ENCODE measurements around the gene FHOD3. TPM values are rescaled to one million over a fixed set of nuclear protein-coding genes. Genes with fewer than 3 reads are reported as not detected.
A peak's percentile ranks its signal among the peaks of the same experiment; 100 is the strongest.

FHOD3 gene
- total RNA-seq, 2 donors from 2014 or later = 2.8 to 3.1 TPM

- no peak overlapping the region for H3K27ac Mint-ChIP-seq
- H3K36me3 Mint-ChIP-seq (ENCODE audit: low read depth) = no peaks in the 10 kb centered on the region
- H3K9me3 Mint-ChIP-seq = no peaks in the 10 kb centered on the region
- no peak overlapping the region for H3K4me3 Mint-ChIP-seq
- H3K27ac ChIP-seq (ENCODE audit: low read depth, low read length) = no peak overlapping the region
- no peaks in the 10 kb centered on the region for H3K27me3 ChIP-seq (ENCODE audit: control insufficient read depth, insufficient read depth, low read length, poor library complexity, severe bottlenecking)
- no peaks in the 10 kb centered on the region for H3K27me3 Mint-ChIP-seq (ENCODE audit: insufficient read depth)
- no peaks in the 10 kb centered on the region for H3K4me1 Mint-ChIP-seq
- no peaks in the 10 kb centered on the region for H3K9me3 ChIP-seq (ENCODE audit: control insufficient read depth, low read length)
- H3K4me3 ChIP-seq (ENCODE audit: low read length) = no peak overlapping the region
- no peak for TF ChIP-seq CTCF (conservative IDR thresholded peaks at IDR 0.05)
- no peaks in the 10 kb centered on the region for H3K36me3 ChIP-seq (ENCODE audit: control insufficient read depth, insufficient read depth, low read length)
- no peaks in the 10 kb centered on the region for H3K4me1 ChIP-seq (ENCODE audit: control insufficient read depth, insufficient read depth, low read length)
- H3K9ac ChIP-seq (ENCODE audit: extremely low read depth, low read length, poor library complexity, severe bottlenecking) = no peak overlapping the region
- WGBS, 2 experiments (ENCODE audit: insufficient coverage in 1 of 2, insufficient read length in 1 of 2) = 94 to 100% methylated on average over 3 to 4 of the region's 4 CpGs
- DNase-seq = no peak
Observed at GRCh38 chr18:36756242-36756641, 458.7 kb downstream of the FHOD3 start.

- H3K36me3 ChIP-seq (ENCODE audit: control insufficient read depth, insufficient read depth, low read length) = no peaks in the 10 kb centered on the region
- no peaks in the 10 kb centered on the region for H3K9me3 ChIP-seq (ENCODE audit: control insufficient read depth, low read length)
- no peak overlapping the region for H3K9ac ChIP-seq (ENCODE audit: extremely low read depth, low read length, poor library complexity, severe bottlenecking)
- H3K4me1 ChIP-seq (ENCODE audit: control insufficient read depth, insufficient read depth, low read length) = no peaks in the 10 kb centered on the region
- Mint-ChIP-seq H3K27ac (no peak overlapping the region), H3K4me3 (no peak overlapping the region), H3K4me1 (no peaks in the 10 kb centered on the region), H3K27me3 (ENCODE audit: insufficient read depth) (no peaks in the 10 kb centered on the region), H3K36me3 (ENCODE audit: low read depth) (no peaks in the 10 kb centered on the region), H3K9me3 (no peaks in the 10 kb centered on the region)
- H3K27ac ChIP-seq (ENCODE audit: low read depth, low read length) = no peak overlapping the region
- H3K27me3 ChIP-seq (ENCODE audit: control insufficient read depth, insufficient read depth, low read length, poor library complexity, severe bottlenecking) = no peaks in the 10 kb centered on the region
- peak; percentile 86 for TF ChIP-seq CTCF (conservative IDR thresholded peaks at IDR 0.05)
- no peak for DNase-seq
- no peak overlapping the region for H3K4me3 ChIP-seq (ENCODE audit: low read length)
- WGBS, 2 experiments (ENCODE audit: insufficient coverage in 1 of 2, insufficient read length in 1 of 2) = 63 to 71% methylated on average over 1 of the region's 1 CpG
Observed at GRCh38 chr18:36757081-36757480, 459.6 kb downstream of the FHOD3 start.

GRCh38 chr18:36757991-36758390 lies 460.5 kb downstream of the FHOD3 start:
- Histone ChIP-seq H3K9ac (ENCODE audit: extremely low read depth, low read length, poor library complexity, severe bottlenecking) (no peak overlapping the region), H3K4me3 (ENCODE audit: low read length) (no peak overlapping the region), H3K36me3 (ENCODE audit: control insufficient read depth, insufficient read depth, low read length) (no peaks in the 10 kb centered on the region), H3K27ac (ENCODE audit: low read depth, low read length) (no peak overlapping the region), H3K27me3 (ENCODE audit: control insufficient read depth, insufficient read depth, low read length, poor library complexity, severe bottlenecking) (no peaks in the 10 kb centered on the region), H3K9me3 (ENCODE audit: control insufficient read depth, low read length) (no peaks in the 10 kb centered on the region), H3K4me1 (ENCODE audit: control insufficient read depth, insufficient read depth, low read length) (no peaks in the 10 kb centered on the region)
- Mint-ChIP-seq H3K4me1 (no peaks in the 10 kb centered on the region), H3K9me3 (no peaks in the 10 kb centered on the region), H3K4me3 (no peak overlapping the region), H3K36me3 (ENCODE audit: low read depth) (no peaks in the 10 kb centered on the region), H3K27ac (no peak overlapping the region), H3K27me3 (ENCODE audit: insufficient read depth) (no peaks in the 10 kb centered on the region)
- WGBS, 2 experiments (ENCODE audit: insufficient coverage in 1 of 2, insufficient read length in 1 of 2) = 92% methylated on average over 3 of the region's 3 CpGs; no CpG with 5 or more reads in 1 of the 2 experiments
- DNase-seq = no peak
- no peak for TF ChIP-seq CTCF (conservative IDR thresholded peaks at IDR 0.05)
